ENCODE measurements around the gene TWIST1.

Gene TWIST1

DNA sequence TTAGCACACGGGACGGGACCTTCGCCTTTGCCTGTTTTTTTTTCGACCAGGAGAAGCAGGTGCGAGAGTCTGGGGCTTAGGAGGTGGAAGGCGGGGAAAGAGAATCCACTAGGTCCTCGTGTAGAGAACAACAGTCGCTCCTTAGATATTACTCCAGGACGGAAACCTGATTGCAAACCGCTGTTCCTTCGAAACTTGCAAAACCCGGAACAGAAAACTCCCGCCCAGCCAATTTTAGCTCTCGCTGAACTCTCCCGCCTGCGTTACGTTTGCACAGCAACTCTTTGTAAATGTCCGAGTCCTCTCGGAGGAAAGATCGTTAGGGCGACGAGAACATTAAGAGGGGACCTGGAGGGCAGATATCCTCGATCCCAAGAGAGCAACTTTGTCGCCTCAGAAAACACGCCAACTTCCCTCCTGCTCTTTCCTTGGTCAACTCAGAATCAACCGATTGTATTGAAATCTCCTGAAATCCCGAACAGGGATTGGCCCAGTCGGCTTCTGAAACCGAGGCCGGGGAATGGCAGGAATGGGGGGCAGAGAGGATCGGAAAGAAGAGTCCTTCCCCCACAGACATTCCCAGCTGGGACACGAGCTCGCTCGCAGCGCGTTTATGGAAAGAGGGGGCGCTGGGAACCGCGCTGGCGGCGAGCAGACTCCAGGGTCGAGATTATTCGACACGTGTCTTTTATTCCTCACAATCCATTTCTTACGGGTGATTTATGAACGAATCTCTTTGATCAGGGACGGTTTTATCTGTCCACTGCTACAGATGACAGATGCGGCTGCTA lies 9.9 kb downstream of the TWIST1 start:
- DNase-seq (ENCODE audit: low read depth) = no peak
- H3K4me3 ChIP-seq (ENCODE audit: low read depth, low read length) = no peak overlapping the region
- TF ChIP-seq, protein P1, sequence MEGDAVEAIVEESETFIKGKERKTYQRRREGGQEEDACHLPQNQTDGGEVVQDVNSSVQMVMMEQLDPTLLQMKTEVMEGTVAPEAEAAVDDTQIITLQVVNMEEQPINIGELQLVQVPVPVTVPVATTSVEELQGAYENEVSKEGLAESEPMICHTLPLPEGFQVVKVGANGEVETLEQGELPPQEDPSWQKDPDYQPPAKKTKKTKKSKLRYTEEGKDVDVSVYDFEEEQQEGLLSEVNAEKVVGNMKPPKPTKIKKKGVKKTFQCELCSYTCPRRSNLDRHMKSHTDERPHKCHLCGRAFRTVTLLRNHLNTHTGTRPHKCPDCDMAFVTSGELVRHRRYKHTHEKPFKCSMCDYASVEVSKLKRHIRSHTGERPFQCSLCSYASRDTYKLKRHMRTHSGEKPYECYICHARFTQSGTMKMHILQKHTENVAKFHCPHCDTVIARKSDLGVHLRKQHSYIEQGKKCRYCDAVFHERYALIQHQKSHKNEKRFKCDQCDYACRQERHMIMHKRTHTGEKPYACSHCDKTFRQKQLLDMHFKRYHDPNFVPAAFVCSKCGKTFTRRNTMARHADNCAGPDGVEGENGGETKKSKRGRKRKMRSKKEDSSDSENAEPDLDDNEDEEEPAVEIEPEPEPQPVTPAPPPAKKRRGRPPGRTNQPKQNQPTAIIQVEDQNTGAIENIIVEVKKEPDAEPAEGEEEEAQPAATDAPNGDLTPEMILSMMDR (IDR thresholded peaks at IDR 0.05; ENCODE audit: insufficient read depth, low read depth, low read length, missing control alignments) = no peak

DNA sequence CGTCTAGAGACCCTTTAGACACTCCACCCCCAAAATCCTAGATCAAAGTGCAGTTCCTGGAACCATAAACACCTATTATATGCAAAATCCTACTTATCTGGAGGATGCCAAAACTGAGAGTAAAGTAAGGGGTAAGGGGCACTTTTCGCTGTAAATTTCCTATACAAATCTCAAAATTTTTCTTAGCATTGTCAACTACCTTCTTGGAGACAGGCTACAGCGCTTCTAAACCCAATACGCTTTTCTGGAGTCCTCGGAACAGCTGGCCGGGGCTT lies 10.4 kb downstream of the TWIST1 start:
- no peak for DNase-seq (ENCODE audit: low read depth)
- no peak overlapping the region for H3K4me3 ChIP-seq (ENCODE audit: low read depth, low read length)
- TF ChIP-seq, protein P1 (IDR thresholded peaks at IDR 0.05; ENCODE audit: insufficient read depth, low read depth, low read length, missing control alignments) = no peak

DNA sequence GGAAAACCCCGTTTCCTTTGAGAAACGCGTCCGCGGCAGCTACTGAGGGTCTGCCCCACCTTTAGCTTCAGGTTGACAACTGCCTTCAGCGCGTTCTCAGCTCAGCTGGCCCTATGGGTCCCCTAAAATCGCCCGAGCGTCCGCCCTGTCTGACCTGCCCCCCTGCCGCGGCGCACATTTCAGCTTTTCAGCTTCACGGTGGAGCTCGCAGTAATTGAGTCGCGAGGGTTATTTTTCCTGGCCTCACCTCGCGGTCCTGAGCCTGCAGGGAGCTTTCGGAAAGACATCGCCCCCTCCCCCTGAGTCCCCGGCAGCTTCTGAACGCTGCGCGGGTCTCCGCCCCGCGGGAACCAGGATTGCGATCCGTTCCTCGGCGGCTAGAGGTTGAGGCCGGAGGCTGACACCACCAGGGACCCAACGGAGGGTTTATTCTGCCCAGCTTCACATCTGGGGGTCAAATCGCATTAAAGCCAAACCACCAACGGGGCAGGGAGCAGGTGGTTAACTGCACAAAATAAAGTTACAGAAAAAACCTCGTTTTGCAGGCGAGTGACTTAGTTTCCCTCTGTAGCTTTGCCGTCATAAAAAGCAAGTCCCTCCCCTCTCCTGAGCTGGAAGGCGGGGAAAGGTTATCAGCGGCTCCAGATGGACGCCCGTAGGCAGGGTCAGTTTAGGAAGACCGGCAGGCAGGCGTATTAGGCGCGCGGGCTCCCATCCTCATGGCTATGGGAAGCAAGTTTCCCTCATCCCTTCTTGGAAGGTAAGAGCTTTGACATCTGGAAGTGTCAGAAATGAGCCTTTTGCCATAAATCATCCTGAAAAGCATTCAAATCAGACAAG lies 11.0 kb downstream of the TWIST1 start:
- no peak for DNase-seq (ENCODE audit: low read depth)
- no peak overlapping the region for H3K4me3 ChIP-seq (ENCODE audit: low read depth, low read length)
- TF ChIP-seq, protein P1 (IDR thresholded peaks at IDR 0.05; ENCODE audit: insufficient read depth, low read depth, low read length, missing control alignments) = no peak

DNA sequence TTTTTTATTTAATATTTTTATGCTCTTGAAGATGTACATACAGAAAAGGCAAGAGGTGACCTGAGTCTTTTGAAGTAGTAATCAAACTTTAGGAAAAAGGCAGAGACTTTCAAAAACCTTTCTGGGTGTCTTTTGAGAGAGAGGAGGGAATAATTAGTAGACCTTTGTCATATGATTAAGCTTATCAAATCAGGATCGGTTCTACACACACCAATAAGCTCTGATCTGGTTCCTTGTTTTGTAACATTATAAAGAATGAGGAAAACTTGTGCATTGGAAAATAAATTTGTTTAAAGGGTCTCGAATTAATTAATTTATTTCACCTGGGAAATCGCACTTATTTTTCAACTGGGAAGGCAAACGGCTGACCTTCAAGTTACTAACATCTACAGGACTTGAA lies 11.9 kb downstream of the TWIST1 start:
- H3K4me3 ChIP-seq (ENCODE audit: low read depth, low read length) = no peak overlapping the region
- DNase-seq (ENCODE audit: low read depth) = no peak
- TF ChIP-seq, protein P1 (IDR thresholded peaks at IDR 0.05; ENCODE audit: insufficient read depth, low read depth, low read length, missing control alignments) = no peak

DNA sequence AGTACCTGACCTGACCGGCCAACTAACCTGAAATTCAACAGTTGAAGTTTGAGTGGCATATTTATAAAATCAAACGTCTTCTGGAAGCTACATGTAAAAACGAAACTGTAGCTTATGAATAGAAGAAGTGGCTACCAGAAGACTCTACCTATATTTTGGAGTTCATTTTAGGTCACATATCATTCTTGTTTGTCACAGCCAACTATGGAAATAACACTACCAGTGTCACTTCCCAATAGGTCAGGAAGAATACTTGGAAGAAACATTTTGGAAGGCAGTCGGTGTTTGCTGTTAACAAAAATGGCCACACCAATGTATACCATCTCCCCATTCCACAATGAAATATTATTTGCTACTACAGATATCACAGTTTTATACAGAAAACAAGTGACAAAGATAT lies 12.6 kb downstream of the TWIST1 start:
- H3K4me3 ChIP-seq (ENCODE audit: low read depth, low read length) = no peak overlapping the region
- TF ChIP-seq, protein P1 (IDR thresholded peaks at IDR 0.05; ENCODE audit: insufficient read depth, low read depth, low read length, missing control alignments) = no peak

DNA sequence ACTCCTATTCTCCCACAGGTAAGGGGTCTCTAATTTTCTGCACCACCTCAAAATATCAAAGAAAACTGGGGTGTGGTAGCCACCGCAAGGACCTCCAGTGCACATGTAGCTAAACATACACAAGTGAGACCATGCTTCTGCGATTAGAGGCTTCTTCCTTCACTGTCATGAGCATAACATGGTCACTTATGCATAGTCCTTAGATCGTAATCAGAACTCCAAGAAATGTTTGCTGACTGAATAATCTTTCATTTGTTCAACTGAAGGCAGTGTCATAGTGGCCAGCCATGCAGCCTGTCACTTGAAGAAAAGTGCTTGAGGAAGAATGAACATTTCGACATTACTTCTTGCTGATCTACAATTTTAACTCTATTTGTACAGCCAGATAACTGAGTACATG lies 14.6 kb downstream of the TWIST1 start:
- no peak for DNase-seq (ENCODE audit: low read depth)
- no peak overlapping the region for H3K4me3 ChIP-seq (ENCODE audit: low read depth, low read length)
- TF ChIP-seq, protein P1 (IDR thresholded peaks at IDR 0.05; ENCODE audit: insufficient read depth, low read depth, low read length, missing control alignments) = no peak

More for the DNA sequence above, 12.6 kb downstream of the TWIST1 start:
- no peak for DNase-seq (ENCODE audit: low read depth)
